CD4-positive, CD25-positive, alpha-beta regulatory T cell (primary cell): Measurements from ENCODE around the gene MED9. TPM values are rescaled to one million over a fixed set of nuclear protein-coding genes. Genes with fewer than 3 reads are reported as not detected.
A peak's percentile ranks its signal among the peaks of the same experiment; 100 is the strongest.
"Not testable (repeated sequence)": the region's sequence is repeated elsewhere in the genome, so short reads cannot be mapped to it uniquely, and the experiment has no call there.

Source experiments
- ATAC-seq, 2 donors: fragments of 150-1000 bp; cut with Tn5 transposase; one replicate each; pipeline ENCODE4 v1.10.0; 2021; ENCODE audit warnings: low read depth in 2 of 2, moderate number of reproducible peaks in 2 of 2, moderate library complexity in 1 of 2
- DNase-seq, 3 donors: peaks; one replicate each; pipeline versions ENCODE4 v3.0.0 to v3.0.0-alpha.2; 2012 to 2022; ENCODE audit warnings: mixed read lengths in 1 of 3
- H3K27ac ChIP-seq: one replicate; pipeline ENCODE4 v1.7.0; 2013; ENCODE audit warnings: mild to moderate bottlenecking, low read length; ENCODE audit not compliant: insufficient read depth, poor library complexity, severe bottlenecking
- H3K27me3 ChIP-seq: one replicate; pipeline ENCODE4 v1.7.0; 2013; ENCODE audit warnings: low read length; ENCODE audit not compliant: control insufficient read depth, insufficient read depth
- H3K36me3 ChIP-seq: one replicate; pipeline ENCODE4 v1.7.0; 2013; ENCODE audit warnings: mild to moderate bottlenecking, low read length, moderate library complexity; ENCODE audit not compliant: control insufficient read depth, insufficient read depth
- H3K4me1 ChIP-seq: 2 replicates; pipeline ENCODE4 v1.7.0; 2013; ENCODE audit warnings: mild to moderate bottlenecking, low read length; ENCODE audit not compliant: insufficient read depth, control insufficient read depth, poor library complexity, severe bottlenecking
- H3K4me3 ChIP-seq: one replicate; pipeline ENCODE4 v1.7.0; 2013; ENCODE audit warnings: low read depth, mild to moderate bottlenecking, low read length, moderate library complexity
- H3K9me3 ChIP-seq, 2 experiments: 1 replicate in 1 of 2; 2 replicates in 1 of 2; pipeline ENCODE4 v1.7.0; 2013; ENCODE audit warnings: low read length in 2 of 2, mild to moderate bottlenecking in 1 of 2, moderate library complexity in 1 of 2; ENCODE audit not compliant: control insufficient read depth in 2 of 2
- H3K27ac Mint-ChIP-seq, 3 donors: one replicate each; pipeline ENCODE4 v1.8.0; 2020 to 2022; ENCODE audit warnings: mild to moderate bottlenecking in 3 of 3, mixed read lengths in 3 of 3, moderate library complexity in 2 of 3
- H3K27me3 Mint-ChIP-seq: one replicate; pipeline ENCODE4 v1.8.0; 2022; ENCODE audit warnings: mild to moderate bottlenecking, mixed read lengths
- H3K36me3 Mint-ChIP-seq: one replicate; pipeline ENCODE4 v1.8.0; 2020; ENCODE audit warnings: mixed read lengths
- H3K4me1 Mint-ChIP-seq, 4 donors: one replicate each; pipeline ENCODE4 v1.8.0; 2020 to 2022; ENCODE audit warnings: mixed read lengths in 4 of 4, mild to moderate bottlenecking in 1 of 4
- H3K4me3 Mint-ChIP-seq, 4 donors: one replicate each; pipeline ENCODE4 v1.8.0; 2020 to 2022; ENCODE audit warnings: mild to moderate bottlenecking in 4 of 4, mixed read lengths in 4 of 4, moderate library complexity in 3 of 4
- H3K9me3 Mint-ChIP-seq, 7 donors: one replicate each; pipeline ENCODE4 v1.8.0; 2020 to 2022; ENCODE audit warnings: mixed read lengths in 7 of 7, mild to moderate bottlenecking in 3 of 7, moderate library complexity in 2 of 7
- polyA plus RNA-seq, 4 donors: library from polyadenylated mRNA; unstranded; fragments of 300-500 nt; fragmentation: Illumina TruSeq; gene quantifications; one replicate each; pipeline ENCODE4 v1.2.3, GENCODE V29; 2021
- total RNA-seq: library from RNA; stranded (reverse); gene quantifications from one replicate; pipeline ENCODE4 v1.2.3, GENCODE V29; 2022

Gene MED9
- total RNA-seq (21.6 TPM), polyA plus RNA-seq (10 to 100 TPM; 13.7 to 16.6 (median 15.9) TPM)

GRCh38 chr17:17476865-17477467 is at the start of gene MED9:
Gene MED9 (plus strand): TSS chr17:17477000. CDS start chr17:17477042, 42 bp downstream.
- peak; percentile 91 to 93 (median 93) for DNase-seq
- peaks cover 26% of the 10 kb centered on the region for H3K4me1 ChIP-seq
- peaks cover 10 to 53% (median 28%) of the 10 kb centered on the region in 4 donors for H3K4me1 Mint-ChIP-seq
- no peaks in the 10 kb centered on the region for H3K36me3 ChIP-seq
- H3K27me3 ChIP-seq = peaks cover 12% of the 10 kb centered on the region
- H3K9me3 Mint-ChIP-seq = peaks cover 0 to 1% (median 0%) of the 10 kb centered on the region in 7 donors
- peaks cover 16% of the 10 kb centered on the region for H3K36me3 Mint-ChIP-seq
- H3K27me3 Mint-ChIP-seq = peaks cover 18% of the 10 kb centered on the region
- peak within 1 kb of the TSS; percentile 87 for H3K4me3 ChIP-seq
- peak within 1 kb of the TSS; percentile 64 to 93 (median 91) for H3K27ac Mint-ChIP-seq
- H3K27ac ChIP-seq = peak within 1 kb of the TSS; percentile 83
- H3K9me3 ChIP-seq = no peaks in the 10 kb centered on the region
- H3K4me3 Mint-ChIP-seq = peak within 1 kb of the TSS; percentile 91 to 96 (median 92)
- peak; percentile 90 to 98 for ATAC-seq

GRCh38 chr17:17429222-17429621 is 47.6 kb upstream of the MED9 start:
- Mint-ChIP-seq H3K36me3 (no peaks in the 10 kb centered on the region), H3K4me3 (no peak overlapping the region), H3K9me3 (peaks cover 0 to 5% (median 0%) of the 10 kb centered on the region in 7 donors), H3K4me1 (peaks cover 0 to 9% (median 0%) of the 10 kb centered on the region in 4 donors), H3K27ac (no peak overlapping the region), H3K27me3 (peaks cover 24% of the 10 kb centered on the region)
- Histone ChIP-seq H3K27me3 (no peaks in the 10 kb centered on the region), H3K4me3 (no peak overlapping the region), H3K27ac (no peak overlapping the region), H3K9me3 (peaks cover 0 to 6% of the 10 kb centered on the region in 2 experiments), H3K4me1 (no peaks in the 10 kb centered on the region), H3K36me3 (no peaks in the 10 kb centered on the region)
- DNase-seq = no peak
- ATAC-seq = no peak

- H3K36me3 ChIP-seq, ATAC-seq, H3K27ac Mint-ChIP-seq, H3K4me3 ChIP-seq, H3K9me3 Mint-ChIP-seq, H3K4me1 ChIP-seq, H3K4me3 Mint-ChIP-seq, H3K4me1 Mint-ChIP-seq, DNase-seq, H3K27ac ChIP-seq, H3K9me3 ChIP-seq, H3K36me3 Mint-ChIP-seq, H3K27me3 ChIP-seq: not testable (repeated sequence)
- H3K27me3 Mint-ChIP-seq = peaks cover 24% of the 10 kb centered on the region
Observed at GRCh38 chr17:17430924-17431323, 45.9 kb upstream of the MED9 start.

GRCh38 chr17:17431605-17432004 is 45.2 kb upstream of the MED9 start:
- peaks cover 0 to 5% (median 0%) of the 10 kb centered on the region in 7 donors for H3K9me3 Mint-ChIP-seq
- H3K4me1 Mint-ChIP-seq = peaks cover 0 to 9% (median 0%) of the 10 kb centered on the region in 4 donors
- no peaks in the 10 kb centered on the region for H3K27me3 ChIP-seq
- H3K27ac ChIP-seq = no peak overlapping the region
- peaks cover 24% of the 10 kb centered on the region for H3K27me3 Mint-ChIP-seq
- H3K9me3 ChIP-seq = no peaks in the 10 kb centered on the region
- no peaks in the 10 kb centered on the region for H3K36me3 ChIP-seq
- no peak overlapping the region for H3K4me3 ChIP-seq
- no peak overlapping the region for H3K4me3 Mint-ChIP-seq
- no peaks in the 10 kb centered on the region for H3K36me3 Mint-ChIP-seq
- DNase-seq (no peak), ATAC-seq (no peak)
- H3K4me1 ChIP-seq = no peaks in the 10 kb centered on the region
- H3K27ac Mint-ChIP-seq = no peak overlapping the region

- no peak for DNase-seq
- no peak overlapping the region for H3K4me3 Mint-ChIP-seq
- H3K27ac Mint-ChIP-seq = no peak overlapping the region
Observed at GRCh38 chr17:17433000-17433703, 43.6 kb upstream of the MED9 start.

GRCh38 chr17:17434477-17434876 is 42.3 kb upstream of the MED9 start:
- Mint-ChIP-seq H3K36me3 (no peaks in the 10 kb centered on the region), H3K27ac (no peak overlapping the region), H3K4me3 (no peak overlapping the region), H3K4me1 (peaks cover 0 to 12% (median 0%) of the 10 kb centered on the region in 4 donors), H3K27me3 (peaks cover 15% of the 10 kb centered on the region), H3K9me3 (peaks cover 0 to 5% (median 0%) of the 10 kb centered on the region in 7 donors)
- Histone ChIP-seq H3K27me3 (no peaks in the 10 kb centered on the region), H3K4me3 (no peak overlapping the region), H3K27ac (no peak overlapping the region), H3K9me3 (no peaks in the 10 kb centered on the region), H3K36me3 (no peaks in the 10 kb centered on the region), H3K4me1 (no peaks in the 10 kb centered on the region)
- DNase-seq = no peak
- no peak for ATAC-seq

More at GRCh38 chr17:17433000-17433703, 43.6 kb upstream of the MED9 start:
- no peak overlapping the region for H3K27ac ChIP-seq
- H3K4me3 ChIP-seq = no peak overlapping the region
- Mint-ChIP-seq H3K4me1 (peaks cover 0 to 9% (median 0%) of the 10 kb centered on the region in 4 donors), H3K36me3 (no peaks in the 10 kb centered on the region), H3K9me3 (peaks cover 0 to 5% (median 0%) of the 10 kb centered on the region in 7 donors), H3K27me3 (peaks cover 24% of the 10 kb centered on the region)
- ATAC-seq = no peak
- no peaks in the 10 kb centered on the region for H3K4me1 ChIP-seq
- H3K27me3 ChIP-seq = no peaks in the 10 kb centered on the region
- H3K9me3 ChIP-seq = no peaks in the 10 kb centered on the region
- H3K36me3 ChIP-seq = no peaks in the 10 kb centered on the region

GRCh38 chr17:17435323-17435722 is 41.5 kb upstream of the MED9 start:
- Histone ChIP-seq H3K27me3 (no peaks in the 10 kb centered on the region), H3K4me3 (no peak overlapping the region), H3K4me1 (peaks cover 3% of the 10 kb centered on the region), H3K27ac (no peak overlapping the region), H3K9me3 (no peaks in the 10 kb centered on the region), H3K36me3 (no peaks in the 10 kb centered on the region)
- ATAC-seq (no peak), DNase-seq (no peak)
- Mint-ChIP-seq H3K27ac (no peak overlapping the region), H3K9me3 (peaks cover 0 to 2% (median 0%) of the 10 kb centered on the region in 7 donors), H3K4me1 (peaks cover 0 to 19% (median 4%) of the 10 kb centered on the region in 4 donors), H3K27me3 (peaks cover 8% of the 10 kb centered on the region), H3K36me3 (no peaks in the 10 kb centered on the region), H3K4me3 (no peak overlapping the region)
